H1 (cell line): ENCODE results near the gene ADPRS. TPM values are rescaled to one million over a fixed set of nuclear protein-coding genes. Genes with fewer than 3 reads are reported as not detected.

ENCODE experiments used
- CEBPB ChIP-seq: IDR thresholded peaks from 2 replicates; pipeline ENCODE4 v1.6.1; 2012; ENCODE audit warnings: low read depth, low read length
- JUND ChIP-seq: IDR thresholded peaks from 2 replicates; pipeline ENCODE4 v1.6.1; 2011; ENCODE audit warnings: mild to moderate bottlenecking, improper control_type of control experiment, low read length
- POU5F1 ChIP-seq: IDR thresholded peaks from 2 replicates; pipeline ENCODE4 v1.6.1; 2011; ENCODE audit warnings: low read depth, mild to moderate bottlenecking, low read length, moderate library complexity
- RAD21 ChIP-seq, 2 experiments: IDR thresholded peaks in 1 of 2; conservative IDR thresholded peaks in 1 of 2; 2 replicates each; pipeline ENCODE4 v1.6.1; 2011; ENCODE audit warnings: low read depth in 2 of 2, low read length in 2 of 2, improper control_type of control experiment in 1 of 2, inconsistent platforms in 1 of 2, mild to moderate bottlenecking in 1 of 2, moderate library complexity in 1 of 2
- RBBP5 ChIP-seq: IDR thresholded peaks from 2 replicates; pipeline ENCODE4 v1.7.1; 2012; ENCODE audit warnings: low read depth, mild to moderate bottlenecking, inconsistent platforms, low read length, moderate library complexity, borderline replicate concordance
- polyA plus RNA-seq, 7 experiments: library from polyadenylated mRNA; depleted of rRNA in 3 of 7; stranded (reverse) in 5 of 7; unstranded in 2 of 7; fragments of >200 nt in 5 of 7; fragments of 200-250 nt in 2 of 7; gene quantifications; 1 replicate in 5 of 7; 2 replicates in 1 of 7; 4 replicates in 1 of 7; pipeline versions ENCODE4 v1.2.1 to v1.2.3, GENCODE V29; 2011 to 2013; ENCODE audit warnings: missing spikeins in 2 of 7, mixed read lengths in 2 of 7
- total RNA-seq: library from RNA; stranded (reverse); fragmentation: NEBNext Ultra II Directional; extraction: Animal tissue kit (Norgen Biotek cat#: 25700); gene quantifications from 2 replicates; pipeline ENCODE4 v1.2.1, GENCODE V29; 2021

The ADPRS gene
- total and polyA plus RNA-seq, 2 of the 8 experiments (the other 6 are each of a cell fraction or from before 2014, with no cell fraction given), result 22.9 to 38.1 TPM

DNA sequence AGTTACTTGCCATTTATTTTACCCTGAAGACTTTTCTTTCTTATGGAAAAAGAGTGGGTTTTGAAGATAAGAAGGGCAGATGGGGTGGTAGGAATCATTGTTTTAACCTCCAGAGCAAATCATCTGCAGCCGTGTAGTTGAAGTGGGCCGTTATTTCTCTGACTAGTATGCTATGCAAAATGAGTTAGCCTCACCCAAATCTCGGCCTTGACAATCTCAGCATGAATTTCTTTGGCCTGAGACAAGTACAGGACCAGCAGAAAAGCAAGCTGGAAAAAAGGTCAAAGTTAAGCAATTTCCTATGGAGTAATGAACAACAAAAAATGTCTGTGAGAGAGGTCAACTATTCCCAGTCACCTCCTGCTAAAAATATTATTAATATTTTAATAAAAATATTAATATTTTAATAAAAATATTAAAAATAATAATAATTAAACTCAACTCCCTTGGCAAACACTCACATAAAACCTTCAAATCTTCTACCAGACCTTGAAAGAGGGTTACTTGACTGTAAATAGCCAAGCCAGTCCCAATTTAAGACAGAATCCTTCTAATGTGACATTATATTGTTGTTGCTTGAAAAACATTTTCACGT is 11.6 kb upstream of the ADPRS start (continued):
- TF ChIP-seq RAD21 (IDR thresholded peaks at IDR 0.05 in 1 of 2, conservative IDR thresholded peaks at IDR 0.05 in 1 of 2; ENCODE audit: low read depth in 2 of 2, low read length in 2 of 2) (no peak), POU5F1 (no peak), JUND (no peak), RBBP5 (no peak), CEBPB (no peak)
